K562 treated with DMSO at 1 percent for 4 hours (cell line): Measurements from ENCODE around the gene C4orf33. TPM values are rescaled to one million over a fixed set of nuclear protein-coding genes. Genes with fewer than 3 reads are reported as not detected.

ENCODE experiments used
- total RNA-seq: library from RNA; unstranded; fragments of 300-600 nt; gene quantifications from 2 replicates; pipeline ENCODE4 v1.2.3, GENCODE V29; 2022; ENCODE audit not compliant: insufficient read depth

C4orf33 gene
- total RNA-seq: 12.1 and 12.9 TPM in 2 replicates

GRCh38 chr4:129095811-129096454 lies at the start of gene C4orf33:
Gene C4orf33, plus strand, starts transcription at chr4:129096152. Its CDS starts 6,459 bp downstream, at chr4:129102611.

GRCh38 chr4:129093191-129093920 lies 2.6 kb upstream of the C4orf33 start, which contains the start of gene SCLT1:
Gene SCLT1, minus strand, starts transcription at chr4:129093539. Its CDS starts 436 bp downstream, at chr4:129093103.

Other genes with a start within 250 kb of the C4orf33 start
- gene SCLT1, start 2.6 kb upstream of the C4orf33 start, total RNA-seq: 11.3 and 14.0 TPM in 2 replicates